H1 (cell line): ENCODE measurements around the gene NEDD4L. TPM values are rescaled to one million over a fixed set of nuclear protein-coding genes. Genes with fewer than 3 reads are reported as not detected.

ENCODE experiments used
- BCL11A ChIP-seq, 2 experiments: IDR thresholded peaks; one replicate each; pipeline ENCODE4 v1.6.1; 2011; ENCODE audit warnings: low read depth in 2 of 2, low read length in 2 of 2, mild to moderate bottlenecking in 2 of 2
- polyA plus RNA-seq, 7 experiments: library from polyadenylated mRNA; depleted of rRNA in 3 of 7; stranded (reverse) in 5 of 7; unstranded in 2 of 7; fragments of >200 nt in 5 of 7; fragments of 200-250 nt in 2 of 7; gene quantifications; 1 replicate in 5 of 7; 2 replicates in 1 of 7; 4 replicates in 1 of 7; pipeline versions ENCODE4 v1.2.1 to v1.2.3, GENCODE V29; 2011 to 2013; ENCODE audit warnings: missing spikeins in 2 of 7, mixed read lengths in 2 of 7
- total RNA-seq: library from RNA; stranded (reverse); fragmentation: NEBNext Ultra II Directional; extraction: Animal tissue kit (Norgen Biotek cat#: 25700); gene quantifications from 2 replicates; pipeline ENCODE4 v1.2.1, GENCODE V29; 2021

Gene NEDD4L
- total and polyA plus RNA-seq, 2 of the 8 experiments (the other 6 are each of a cell fraction or from before 2014, with no cell fraction given) = 37.3 to 69.8 TPM

- TF ChIP-seq BCL11A (IDR thresholded peaks at IDR 0.05; ENCODE audit: low read depth in 2 of 2, low read length in 2 of 2) = no peak
Observed at GRCh38 chr18:58224425-58224750, 180.4 kb downstream of the NEDD4L start (continued).
